Activated naive CD4-positive, alpha-beta T cell treated with anti-CD3 and anti-CD28 coated beads, Interleukin-2, amount 50 U/mL, for 16 hours (primary cell): ENCODE results near the gene GLRA2.
"Not testable (repeated sequence)": the region's sequence is repeated elsewhere in the genome, so short reads cannot be mapped to it uniquely, and the experiment has no call there.

Experiments
- DNase-seq: peaks from one replicate; pipeline ENCODE4 v3.0.0-alpha.2; 2020

GLRA2 gene

GRCh38 chrX:14594521-14594920 is 65.2 kb downstream of the GLRA2 start:
- no peak for DNase-seq

GRCh38 chrX:14598330-14598729 is 69.0 kb downstream of the GLRA2 start:
- no peak for DNase-seq

- no peak for DNase-seq
These were observed 78.2 kb downstream of the GLRA2 start for GRCh38 chrX:14607446-14607985.

GRCh38 chrX:14612450-14612849 is 83.1 kb downstream of the GLRA2 start:
- not testable (repeated sequence) for DNase-seq

- DNase-seq, result no peak
These were observed 87.0 kb downstream of the GLRA2 start for GRCh38 chrX:14616301-14616700.

- no peak for DNase-seq
These were observed 87.5 kb downstream of the GLRA2 start for GRCh38 chrX:14616836-14617235.

GRCh38 chrX:14618177-14618965 is 89.0 kb downstream of the GLRA2 start:
- DNase-seq, result no peak

GRCh38 chrX:14630733-14631132 is 101.4 kb downstream of the GLRA2 start:
- DNase-seq, result no peak

- no peak for DNase-seq
These were observed 112.6 kb downstream of the GLRA2 start for GRCh38 chrX:14641681-14642655.

- no peak for DNase-seq
These were observed 131.6 kb downstream of the GLRA2 start for GRCh38 chrX:14660970-14661369.

- DNase-seq, result no peak
These were observed 141.5 kb downstream of the GLRA2 start for GRCh38 chrX:14670819-14671218.

- DNase-seq, result no peak
These were observed 143.4 kb downstream of the GLRA2 start for GRCh38 chrX:14672611-14673172.

GRCh38 chrX:14673236-14673635 is 143.9 kb downstream of the GLRA2 start:
- DNase-seq, result no peak

GRCh38 chrX:14673764-14674163 is 144.4 kb downstream of the GLRA2 start:
- no peak for DNase-seq

- no peak for DNase-seq
These were observed 146.2 kb downstream of the GLRA2 start for GRCh38 chrX:14675500-14675899.

GRCh38 chrX:14676431-14676830 is 147.1 kb downstream of the GLRA2 start:
- no peak for DNase-seq

GRCh38 chrX:14688331-14688730 is 159.0 kb downstream of the GLRA2 start:
- DNase-seq, result not testable (repeated sequence)

- DNase-seq, result no peak
These were observed 161.2 kb downstream of the GLRA2 start for GRCh38 chrX:14690553-14690952.

- DNase-seq, result no peak
These were observed 165.3 kb downstream of the GLRA2 start for GRCh38 chrX:14694611-14695010.

- DNase-seq, result peak; percentile 18
These were observed 168.1 kb downstream of the GLRA2 start for GRCh38 chrX:14697451-14697850.

- DNase-seq, result no peak
These were observed 169.5 kb downstream of the GLRA2 start for GRCh38 chrX:14698790-14699189.

- no peak for DNase-seq
These were observed 171.6 kb downstream of the GLRA2 start for GRCh38 chrX:14700982-14701381.

- DNase-seq, result no peak
These were observed 172.8 kb downstream of the GLRA2 start for GRCh38 chrX:14702145-14702544.
